ENCODE data around the gene TRAPPC12. TPM values are rescaled to one million over a fixed set of nuclear protein-coding genes. Genes with fewer than 3 reads are reported as not detected.
A peak's percentile ranks its signal among the peaks of the same experiment; 100 is the strongest.

TRAPPC12 gene
- total RNA-seq, 1 experiment from 2014 or later = 72.8 TPM

DNA sequence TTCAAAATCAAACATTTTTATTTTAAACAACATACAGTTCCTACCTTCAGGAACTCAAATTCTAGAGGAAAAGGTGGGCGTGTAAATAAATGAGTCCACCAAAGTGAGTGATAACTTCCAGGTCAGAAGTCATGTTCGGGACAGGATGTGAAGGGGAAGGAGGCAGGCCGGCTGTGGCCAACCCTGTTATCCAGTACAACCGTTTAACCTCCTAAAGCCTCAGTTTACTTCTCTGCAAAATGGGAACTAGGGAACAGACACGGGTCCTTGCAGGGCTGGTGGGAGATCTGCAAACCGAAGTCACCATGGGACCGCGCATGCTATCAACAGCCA, 2.2 kb upstream of the TRAPPC12 start:
- H3K4me1 Mint-ChIP-seq = peaks cover 26% of the 10 kb centered on the region
- H3K27me3 Mint-ChIP-seq (ENCODE audit: low read depth) = no peaks in the 10 kb centered on the region
- TF ChIP-seq ATF6 (CRISPR knock-in tag; IDR thresholded peaks at IDR 0.05) (no peak), NR2C2 (CRISPR knock-in tag; IDR thresholded peaks at IDR 0.05) (0 out of 2 replicates have a peak, but pooled peaks have one; percentile 11)
- peaks cover 14% of the 10 kb centered on the region for H3K36me3 Mint-ChIP-seq
- ATAC-seq = no peak
- CTCF ChIA-PET = interaction anchor here (0.5 to 1.2 kb wide), 3 partner anchors 22 to 833 kb away, joined by 3 to 6 read pairs (median 3); no protein-coding TSS in a partner anchor
- no peaks in the 10 kb centered on the region for H3K9me3 Mint-ChIP-seq
- POLR2A ChIA-PET = interaction anchor here (0.6 to 1.5 kb wide), 2 partner anchors 181 to 210 kb away, joined by 3 to 6 read pairs; partner anchors contain the start of gene RNASEH1
- H3K4me3 Mint-ChIP-seq = peak overlapping the region; percentile 95
- H3K27ac Mint-ChIP-seq = peak overlapping the region; percentile 90
- no peak for DNase-seq (ENCODE audit: low spot score)

DNA sequence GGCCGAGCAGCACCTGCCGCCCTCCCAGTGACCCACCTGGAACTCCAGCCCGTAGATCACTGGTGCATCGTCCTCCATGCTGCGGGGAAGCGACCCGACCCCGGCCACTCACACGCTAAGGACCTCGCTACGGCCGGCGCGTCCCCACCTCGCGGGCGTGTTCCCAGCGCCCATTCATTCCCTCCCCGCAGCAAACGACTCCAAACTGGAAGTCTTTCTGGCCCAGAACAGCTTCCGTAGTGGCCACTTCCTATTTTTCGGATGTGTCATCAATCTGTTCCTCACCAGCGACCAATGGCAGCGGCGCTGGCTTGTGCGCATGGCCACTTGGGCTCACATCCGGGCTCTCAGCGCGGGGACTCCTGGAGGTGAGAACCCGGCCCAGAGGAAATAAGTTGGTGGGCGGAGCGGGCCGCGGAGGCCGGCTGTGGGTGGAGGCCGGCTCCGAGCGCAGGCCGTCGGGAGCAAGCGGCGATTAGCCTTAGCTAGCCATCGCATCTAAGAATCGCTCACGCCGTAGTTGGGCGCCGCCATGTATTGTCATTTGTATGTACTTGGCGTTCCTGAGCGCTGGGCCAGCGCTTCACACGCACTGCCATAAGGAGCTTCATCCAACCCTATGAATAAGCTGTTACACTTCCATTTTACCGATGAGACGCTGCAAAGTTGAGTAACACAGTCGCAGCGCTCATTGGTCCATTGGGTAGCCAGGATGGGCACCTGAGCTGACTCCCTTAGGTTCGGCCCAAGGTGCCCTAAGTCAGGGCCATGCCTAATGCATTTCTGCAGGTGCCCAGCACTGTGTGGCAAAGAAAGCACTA, 1.7 kb upstream of the TRAPPC12 start, which contains the start of gene EIPR1:
Gene EIPR1 (minus strand): TSS at position 207 of the 821 bp plus-strand sequence. CDS start 129 bp downstream, at position 78.
- peak; percentile 82 for ATAC-seq
- Mint-ChIP-seq H3K9me3 (no peaks in the 10 kb centered on the region), H3K27ac (peak within 1 kb of the TSS; percentile 92), H3K4me1 (peaks cover 26% of the 10 kb centered on the region), H3K4me3 (peak within 1 kb of the TSS; percentile 95), H3K36me3 (peaks cover 14% of the 10 kb centered on the region), H3K27me3 (ENCODE audit: low read depth) (no peaks in the 10 kb centered on the region)
- peak; percentile 96 for DNase-seq (ENCODE audit: low spot score)
- ChIA-PET CTCF (interaction anchor here (0.5 to 1.2 kb wide), 3 partner anchors 22 to 834 kb away, joined by 3 to 6 read pairs (median 3); no protein-coding TSS in a partner anchor), POLR2A (interaction anchor here (0.6 to 1.5 kb wide), 4 partner anchors 180 to 274 kb away, joined by 3 to 6 read pairs (median 4); partner anchors contain the start of gene RNASEH1)
- TF ChIP-seq CREB1 (CRISPR knock-in tag; IDR thresholded peaks at IDR 0.05) = 0 out of 2 replicates have a peak, but pooled peaks have one; percentile 21
- TF ChIP-seq CREM (CRISPR knock-in tag; IDR thresholded peaks at IDR 0.05) = peak; percentile 93
- TF ChIP-seq TP53 (CRISPR knock-in tag; IDR thresholded peaks at IDR 0.05) = 0 out of 2 replicates have a peak, but pooled peaks have one; percentile 32
- peak; percentile 95 for TF ChIP-seq FOXK1 (CRISPR knock-in tag; IDR thresholded peaks at IDR 0.05)
- TF ChIP-seq, protein P1, sequence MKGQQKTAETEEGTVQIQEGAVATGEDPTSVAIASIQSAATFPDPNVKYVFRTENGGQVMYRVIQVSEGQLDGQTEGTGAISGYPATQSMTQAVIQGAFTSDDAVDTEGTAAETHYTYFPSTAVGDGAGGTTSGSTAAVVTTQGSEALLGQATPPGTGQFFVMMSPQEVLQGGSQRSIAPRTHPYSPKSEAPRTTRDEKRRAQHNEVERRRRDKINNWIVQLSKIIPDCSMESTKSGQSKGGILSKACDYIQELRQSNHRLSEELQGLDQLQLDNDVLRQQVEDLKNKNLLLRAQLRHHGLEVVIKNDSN (CRISPR knock-in tag; IDR thresholded peaks at IDR 0.05) = peak; percentile 36; the same call in 1 of the 2 replicates
- TF ChIP-seq FOXP4 (CRISPR knock-in tag; IDR thresholded peaks at IDR 0.05) = no peak; the same call in 1 of the 2 replicates
- no peak for TF ChIP-seq ZNF138 (CRISPR knock-in tag; conservative IDR thresholded peaks at IDR 0.05)
- peak; percentile 48 for TF ChIP-seq GABPB1 (CRISPR knock-in tag; IDR thresholded peaks at IDR 0.05)
- TF ChIP-seq ARID4B (CRISPR knock-in tag; IDR thresholded peaks at IDR 0.05; ENCODE audit: borderline replicate concordance) = peak; percentile 70; the same call in 1 of the 2 replicates
- TF ChIP-seq TEAD1 (CRISPR knock-in tag; IDR thresholded peaks at IDR 0.05) = 0 out of 2 replicates have a peak, but pooled peaks have one; percentile 38
- TF ChIP-seq E2F5 (CRISPR knock-in tag; IDR thresholded peaks at IDR 0.05) = 0 out of 2 replicates have a peak, but pooled peaks have one; percentile 50
- TF ChIP-seq ETV6 (CRISPR knock-in tag; IDR thresholded peaks at IDR 0.05) = peak; percentile 81; the same call in 1 of the 2 replicates
- TF ChIP-seq, protein P2, sequence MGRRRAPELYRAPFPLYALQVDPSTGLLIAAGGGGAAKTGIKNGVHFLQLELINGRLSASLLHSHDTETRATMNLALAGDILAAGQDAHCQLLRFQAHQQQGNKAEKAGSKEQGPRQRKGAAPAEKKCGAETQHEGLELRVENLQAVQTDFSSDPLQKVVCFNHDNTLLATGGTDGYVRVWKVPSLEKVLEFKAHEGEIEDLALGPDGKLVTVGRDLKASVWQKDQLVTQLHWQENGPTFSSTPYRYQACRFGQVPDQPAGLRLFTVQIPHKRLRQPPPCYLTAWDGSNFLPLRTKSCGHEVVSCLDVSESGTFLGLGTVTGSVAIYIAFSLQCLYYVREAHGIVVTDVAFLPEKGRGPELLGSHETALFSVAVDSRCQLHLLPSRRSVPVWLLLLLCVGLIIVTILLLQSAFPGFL (CRISPR knock-in tag; IDR thresholded peaks at IDR 0.05; ENCODE audit: borderline replicate concordance) = 0 out of 2 replicates have a peak, but pooled peaks have one; percentile 30
- peak; percentile 73 for TF ChIP-seq SP1 (CRISPR knock-in tag; conservative IDR thresholded peaks at IDR 0.05)
